HG03159 (cell line): ENCODE measurements around the gene MRPL20.
"Not testable (repeated sequence)": the region's sequence is repeated elsewhere in the genome, so short reads cannot be mapped to it uniquely, and the experiment has no call there.

Experiments used
- ATAC-seq: cut with Tn5 transposase; IDR thresholded peaks from one replicate; pipeline ENCODE4 v1.9.1; 2021; ENCODE audit warnings: mild to moderate bottlenecking, moderate library complexity; ENCODE audit not compliant: unreplicated experiment

MRPL20 gene

DNA sequence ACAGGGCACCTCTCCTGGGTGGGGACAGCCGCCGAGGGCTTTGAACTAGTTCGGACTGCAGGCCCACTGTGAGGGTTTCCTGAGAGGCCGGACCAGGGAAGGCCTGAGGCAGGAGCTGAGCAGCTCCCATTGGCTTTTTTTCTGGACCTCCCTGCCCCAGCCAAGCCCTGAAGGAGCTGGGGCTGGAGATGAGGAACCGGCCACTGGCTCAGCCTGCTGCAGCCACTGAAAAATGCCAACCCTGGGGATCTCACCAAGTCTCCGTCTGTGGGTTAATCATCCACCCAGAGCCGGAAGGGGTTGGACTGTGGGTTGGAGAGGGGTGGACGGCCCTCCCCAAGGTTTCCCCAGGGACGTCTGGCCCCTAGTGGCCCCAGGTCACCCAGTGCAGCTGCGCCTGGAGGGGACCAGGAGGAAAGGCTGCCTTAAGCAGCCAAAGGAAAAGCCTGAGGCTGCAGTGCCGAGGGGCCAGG is 30.8 kb upstream of the MRPL20 start:
- no peak for ATAC-seq

DNA sequence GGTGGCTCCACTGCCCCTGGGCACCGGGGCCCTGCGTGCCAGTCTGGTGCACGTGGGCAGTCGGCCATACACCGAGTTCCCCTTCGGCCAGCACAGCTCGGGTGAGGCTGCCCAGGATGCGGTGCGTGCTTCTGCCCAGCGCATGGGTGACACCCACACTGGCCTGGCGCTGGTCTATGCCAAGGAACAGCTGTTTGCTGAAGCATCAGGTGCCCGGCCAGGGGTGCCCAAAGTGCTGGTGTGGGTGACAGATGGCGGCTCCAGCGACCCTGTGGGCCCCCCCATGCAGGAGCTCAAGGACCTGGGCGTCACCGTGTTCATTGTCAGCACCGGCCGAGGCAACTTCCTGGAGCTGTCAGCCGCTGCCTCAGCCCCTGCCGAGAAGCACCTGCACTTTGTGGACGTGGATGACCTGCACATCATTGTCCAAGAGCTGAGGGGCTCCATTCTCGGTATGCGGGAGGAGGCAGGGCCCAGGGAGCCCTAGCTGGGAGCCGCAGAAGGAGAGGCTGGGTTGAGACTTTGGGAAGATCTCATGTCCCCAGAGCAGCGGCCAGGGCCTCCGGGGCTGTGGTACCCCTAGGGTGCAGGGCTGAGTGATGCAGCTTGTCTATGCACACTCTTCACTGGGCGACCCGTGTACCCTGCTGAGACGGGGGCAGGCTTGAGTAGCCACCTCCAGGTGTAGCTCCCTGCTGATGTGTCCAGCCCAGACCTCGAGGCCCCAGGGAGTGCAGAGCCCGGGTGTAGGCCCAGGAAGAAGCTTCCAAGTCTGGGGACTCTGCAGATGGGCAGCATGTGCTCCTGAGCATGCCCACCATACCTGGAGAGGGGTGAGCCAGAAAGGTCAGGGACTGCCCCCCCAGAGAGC is 30.2 kb upstream of the MRPL20 start:
- ATAC-seq: no peak

DNA sequence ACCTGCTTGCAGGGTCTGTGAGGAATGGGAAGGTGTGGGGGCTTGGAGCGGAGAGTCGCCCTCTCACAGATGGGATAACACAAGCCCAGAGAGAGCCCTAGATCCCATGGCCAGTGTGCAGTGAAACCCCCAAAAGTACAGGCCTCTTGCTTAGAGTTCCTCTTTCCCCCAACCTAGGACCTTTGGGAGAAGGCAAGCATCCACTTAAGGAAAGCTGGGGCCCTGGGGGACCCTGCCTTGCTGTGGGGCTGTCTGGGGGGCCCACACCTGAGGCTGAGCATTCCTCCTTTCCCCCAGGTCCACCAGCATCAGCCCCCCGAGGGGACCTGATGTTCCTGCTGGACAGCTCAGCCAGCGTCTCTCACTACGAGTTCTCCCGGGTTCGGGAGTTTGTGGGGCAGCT is 29.5 kb upstream of the MRPL20 start:
- ATAC-seq: no peak

DNA sequence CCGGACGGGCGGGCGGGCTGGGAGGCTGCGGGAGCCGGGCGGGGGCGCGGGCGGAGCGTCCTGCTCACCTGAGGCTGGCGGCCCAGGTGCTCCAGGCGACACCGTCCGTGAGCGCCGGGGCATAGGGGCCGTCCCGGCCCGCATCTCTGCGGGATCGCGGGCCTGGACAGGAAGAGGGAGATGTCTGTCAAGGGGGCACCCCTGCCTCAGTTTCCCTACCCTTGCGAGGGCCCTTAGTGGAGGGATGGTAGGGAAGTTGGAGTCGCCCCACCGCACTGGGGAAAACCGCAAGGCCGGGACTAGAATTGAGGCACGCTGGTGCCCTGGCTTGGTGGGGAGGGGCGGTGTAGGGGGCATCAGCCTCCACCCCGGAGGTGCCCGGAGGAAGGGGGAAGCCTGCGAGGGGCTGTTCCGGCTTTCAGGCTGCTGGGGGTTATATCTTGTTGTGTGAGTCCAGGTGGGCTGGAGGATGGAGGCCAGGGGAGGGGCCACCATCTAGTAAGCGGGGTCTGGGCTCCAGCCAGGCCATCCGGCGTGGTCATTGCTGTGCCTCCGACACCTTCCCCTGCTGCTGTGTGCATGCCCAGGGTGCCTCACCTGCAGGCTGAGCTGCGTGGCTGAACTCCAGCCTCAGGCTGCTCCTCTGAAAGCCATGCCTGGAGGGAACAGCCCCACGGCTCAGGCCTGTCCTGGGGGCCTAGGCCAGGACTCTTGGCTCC is 29.0 kb upstream of the MRPL20 start:
- ATAC-seq: no peak

DNA sequence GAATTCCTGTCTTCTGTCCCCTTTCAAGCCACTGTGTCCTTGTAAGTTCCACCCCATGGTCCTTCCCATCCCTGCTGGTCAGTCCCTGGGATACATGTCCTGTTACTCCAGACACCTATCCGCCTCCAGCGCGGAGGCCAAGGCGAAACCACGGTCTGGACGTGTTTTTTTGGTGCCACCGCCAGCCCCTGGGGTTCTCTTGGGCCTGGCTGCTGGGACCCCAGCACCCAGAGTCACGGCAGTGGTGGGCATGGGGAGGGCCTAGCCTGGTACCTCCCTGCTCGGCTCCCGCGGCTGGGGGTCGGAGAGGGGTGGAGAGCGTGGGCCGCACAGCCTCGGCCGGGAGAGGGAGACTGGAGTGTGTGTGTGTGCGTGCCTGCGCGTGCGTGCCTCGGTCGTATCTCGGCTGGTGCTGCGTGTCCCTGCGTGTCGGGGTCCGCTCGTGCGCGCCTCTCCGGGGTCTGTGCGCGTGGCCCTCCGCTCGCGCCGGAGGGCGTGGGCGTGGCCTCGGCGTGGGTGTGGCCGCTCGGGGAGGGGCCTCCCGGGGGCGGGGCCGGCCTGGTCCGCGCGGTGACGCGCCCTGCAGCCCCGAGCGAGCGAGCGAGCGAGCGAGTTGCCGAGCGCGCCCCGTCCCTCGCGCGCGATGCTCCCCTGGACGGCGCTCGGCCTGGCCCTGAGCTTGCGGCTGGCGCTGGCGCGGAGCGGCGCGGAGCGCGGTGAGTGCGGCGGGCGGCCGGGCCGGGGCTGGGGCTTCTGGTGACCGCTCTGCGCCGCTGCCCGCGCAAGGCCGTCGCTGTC is 28.2 kb upstream of the MRPL20 start, which contains the start of gene VWA1:
TSS of gene VWA1 (plus strand) at position 585 of the 798 bp plus-strand sequence. CDS start at position 644, 59 bp downstream.
- peak; percentile 42 for ATAC-seq

DNA sequence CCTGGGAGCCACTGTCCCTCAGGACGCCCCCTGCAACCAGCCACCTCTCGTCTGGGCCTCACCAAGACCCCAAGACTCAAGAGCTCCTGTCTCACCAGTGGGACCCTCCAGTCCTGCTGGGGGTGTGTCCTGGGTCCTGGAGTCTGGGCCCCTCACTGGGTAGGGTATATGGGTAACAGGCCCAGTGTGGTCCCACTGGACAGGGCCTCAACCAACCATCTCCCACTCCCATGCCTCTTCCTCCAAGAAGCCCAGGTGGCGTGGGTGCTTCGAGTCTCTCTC is 27.7 kb upstream of the MRPL20 start:
- no peak for ATAC-seq

DNA sequence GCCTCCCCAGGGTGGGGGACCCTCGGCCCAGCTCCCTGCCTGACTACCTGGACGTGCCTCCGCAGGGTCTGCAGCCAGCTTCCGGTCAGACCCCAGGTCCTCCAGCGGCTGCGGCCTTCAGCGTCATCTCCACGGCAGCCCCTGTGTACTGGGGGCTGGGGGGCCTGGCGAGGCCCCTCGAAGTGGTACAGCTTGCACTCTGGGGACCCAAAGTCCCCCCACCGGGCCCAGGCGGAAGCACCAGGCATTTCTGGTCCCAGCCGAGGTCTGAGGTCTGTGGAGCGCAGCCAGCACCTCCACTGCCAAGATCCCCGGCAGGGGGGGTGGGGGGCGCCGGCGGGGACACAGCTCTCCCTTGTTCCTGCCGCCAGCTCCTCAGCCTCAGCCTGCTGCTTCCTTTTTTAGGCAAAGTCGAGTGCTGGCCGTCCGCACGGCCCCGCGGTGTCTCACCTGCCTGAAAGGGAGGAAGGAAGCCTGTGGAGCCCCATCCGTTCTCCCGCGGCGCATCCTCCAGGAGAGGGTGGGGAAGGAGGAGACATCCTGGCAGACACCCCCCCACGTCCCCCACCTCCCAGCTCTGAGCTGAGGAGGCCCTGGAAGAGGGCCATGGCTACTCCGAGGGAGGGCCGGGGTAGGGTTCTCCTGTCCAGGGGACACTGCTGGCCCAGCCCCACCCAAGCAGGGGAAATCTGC is 27.2 kb upstream of the MRPL20 start:
- ATAC-seq: no peak

DNA sequence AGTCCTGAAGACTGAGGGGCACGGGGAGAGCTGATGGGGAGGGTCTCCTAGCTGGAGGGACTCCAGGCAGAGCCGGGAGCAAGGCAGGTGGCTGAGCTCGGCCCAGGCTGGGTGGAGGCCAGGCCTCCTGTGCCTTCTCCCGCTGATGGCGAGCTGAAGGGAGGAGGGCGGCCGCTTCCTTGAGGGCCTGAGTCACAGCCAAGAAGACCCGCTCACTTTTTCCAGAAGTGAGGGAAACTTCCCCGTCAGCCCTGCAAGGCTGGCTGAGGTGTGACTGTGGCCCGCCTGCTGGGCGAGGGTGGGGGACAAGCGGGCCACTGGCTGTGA is 26.7 kb upstream of the MRPL20 start:
- no peak for ATAC-seq

DNA sequence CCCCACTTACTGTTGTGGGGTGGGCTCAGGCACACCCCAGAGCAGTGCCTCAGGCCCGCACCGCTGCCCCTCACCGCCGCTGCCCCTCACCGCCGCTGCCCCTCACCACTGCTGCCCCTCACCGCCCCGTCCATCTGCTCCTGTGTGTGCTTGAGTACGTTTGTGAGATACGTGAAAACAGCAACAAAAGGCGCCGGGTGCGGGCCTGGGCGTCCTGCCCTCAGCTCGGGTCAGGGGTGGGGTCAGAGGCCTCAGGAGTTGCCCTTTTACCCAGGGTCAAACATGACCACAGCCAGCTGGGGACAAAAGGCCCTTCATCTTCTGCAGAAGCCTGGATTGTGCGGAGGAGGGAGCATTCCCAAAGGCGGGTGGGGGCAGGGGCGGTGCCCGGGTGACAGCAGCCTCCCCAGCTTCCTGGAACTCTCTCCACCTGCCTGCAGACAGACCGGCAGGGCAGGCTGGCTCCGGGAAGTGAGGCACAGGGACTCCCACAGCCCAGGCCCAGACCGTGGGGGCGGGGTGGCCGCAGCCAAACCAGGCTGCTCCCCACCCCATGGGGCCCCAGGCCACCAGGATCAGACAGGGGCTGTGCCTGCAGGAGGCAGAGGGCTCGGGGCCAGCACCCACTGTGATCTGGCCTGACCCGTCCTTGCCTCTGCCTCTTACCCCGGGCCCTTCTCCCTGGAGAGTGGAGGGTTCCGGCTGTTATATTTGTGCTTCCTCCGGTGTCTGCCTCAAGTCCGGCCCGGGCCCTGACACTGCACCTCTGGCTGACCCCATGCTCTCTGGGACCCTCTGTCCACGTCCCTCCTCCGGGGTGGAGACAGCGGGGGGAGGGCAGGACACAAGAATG is 26.1 kb upstream of the MRPL20 start:
- no peak for ATAC-seq

DNA sequence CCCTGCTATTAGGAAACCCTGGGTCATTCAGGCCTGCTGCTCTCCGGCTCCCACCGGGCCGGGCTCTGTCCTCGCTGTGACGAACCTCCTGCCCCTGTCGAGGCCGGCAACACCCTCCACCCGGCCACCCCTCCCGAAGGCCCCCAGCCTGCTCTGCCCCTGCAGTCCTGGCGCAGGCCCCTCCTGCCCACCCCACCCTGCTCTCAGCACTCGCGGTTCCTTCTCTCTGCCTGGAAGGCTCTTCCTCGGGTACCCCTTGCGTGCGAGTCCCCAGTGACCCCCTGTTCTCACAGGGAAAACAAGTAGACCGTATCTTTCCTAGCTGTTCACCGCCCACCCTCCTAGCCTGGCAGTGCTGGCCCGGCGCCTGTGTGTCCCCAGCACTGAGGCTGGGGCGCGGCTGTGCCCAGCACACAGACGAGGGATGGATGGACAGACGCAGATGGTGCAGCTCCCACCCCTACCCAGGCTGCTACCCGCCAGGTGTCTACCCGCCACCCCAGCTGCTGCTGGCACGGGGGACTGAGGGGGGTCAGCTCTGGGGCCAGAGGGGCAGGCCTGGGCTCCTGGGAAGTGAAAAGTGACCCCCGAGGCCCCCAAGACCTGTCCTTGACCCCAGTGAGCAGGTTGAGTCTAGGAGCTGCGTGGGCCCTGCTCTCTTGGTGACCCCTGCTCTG is 25.3 kb upstream of the MRPL20 start:
- no peak for ATAC-seq

DNA sequence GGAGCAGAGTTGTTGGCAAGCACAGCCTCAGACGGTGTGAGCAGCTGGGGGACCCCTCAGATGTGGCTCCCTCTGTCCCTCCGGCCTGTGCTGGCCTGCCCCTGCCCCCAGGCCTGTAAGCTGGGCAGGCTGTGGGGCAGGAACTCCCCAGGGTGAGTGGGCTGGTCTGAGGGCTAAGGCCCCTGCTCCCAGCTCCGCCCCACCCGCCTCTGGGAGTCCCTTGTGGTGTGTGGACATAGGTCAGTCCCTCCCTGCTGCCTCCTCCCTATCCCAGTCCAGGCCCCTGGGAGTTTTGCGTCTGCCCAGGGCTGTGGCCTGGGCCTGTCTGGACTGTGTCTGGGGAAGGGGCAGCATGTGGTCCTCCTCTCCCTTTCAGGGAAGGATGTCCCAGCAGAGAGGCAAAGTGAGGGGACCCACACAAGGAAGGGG is 24.8 kb upstream of the MRPL20 start:
- ATAC-seq: no peak

DNA sequence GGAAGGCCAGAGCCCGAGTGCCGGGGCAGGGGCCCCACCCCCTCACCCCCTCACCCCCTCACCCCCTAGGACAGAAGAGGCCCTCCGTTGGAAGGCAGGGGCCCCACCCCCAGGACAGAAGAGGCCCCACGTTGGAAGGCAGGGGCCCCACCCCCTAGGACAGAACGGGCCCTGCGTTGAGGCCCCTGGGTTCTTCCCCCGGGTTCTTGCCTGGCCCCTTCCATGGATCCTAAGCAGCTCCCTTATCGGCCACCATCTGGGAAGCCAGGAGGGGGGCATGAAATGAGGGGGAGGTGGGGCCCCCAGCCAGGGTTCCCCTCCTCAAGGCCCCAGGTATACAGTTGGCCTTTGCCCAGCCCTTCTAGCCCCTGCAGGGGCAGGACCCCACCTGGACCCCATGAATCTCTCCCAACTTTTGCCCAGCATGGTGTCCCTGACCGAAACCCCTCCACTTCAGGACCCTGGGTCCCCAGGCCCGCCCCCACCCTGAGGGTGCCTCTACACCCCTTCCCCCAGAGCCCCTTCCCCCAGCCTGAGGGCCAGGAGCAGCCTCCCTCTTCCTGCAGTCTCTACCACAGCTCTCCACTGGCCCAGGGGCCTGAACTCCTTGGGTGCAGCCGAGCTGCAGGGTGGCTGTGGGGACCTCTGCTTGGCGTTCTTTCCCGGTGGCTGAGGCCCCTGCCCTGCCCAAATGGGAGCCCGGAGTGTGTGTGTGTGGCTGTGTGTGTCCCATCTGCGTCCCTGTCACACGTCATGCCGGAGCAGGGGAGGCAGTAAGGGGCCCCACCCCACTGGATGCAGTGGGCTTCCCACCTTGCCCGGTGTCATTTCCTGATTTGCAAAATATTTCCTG is 24.1 kb upstream of the MRPL20 start:
- no peak for ATAC-seq

DNA sequence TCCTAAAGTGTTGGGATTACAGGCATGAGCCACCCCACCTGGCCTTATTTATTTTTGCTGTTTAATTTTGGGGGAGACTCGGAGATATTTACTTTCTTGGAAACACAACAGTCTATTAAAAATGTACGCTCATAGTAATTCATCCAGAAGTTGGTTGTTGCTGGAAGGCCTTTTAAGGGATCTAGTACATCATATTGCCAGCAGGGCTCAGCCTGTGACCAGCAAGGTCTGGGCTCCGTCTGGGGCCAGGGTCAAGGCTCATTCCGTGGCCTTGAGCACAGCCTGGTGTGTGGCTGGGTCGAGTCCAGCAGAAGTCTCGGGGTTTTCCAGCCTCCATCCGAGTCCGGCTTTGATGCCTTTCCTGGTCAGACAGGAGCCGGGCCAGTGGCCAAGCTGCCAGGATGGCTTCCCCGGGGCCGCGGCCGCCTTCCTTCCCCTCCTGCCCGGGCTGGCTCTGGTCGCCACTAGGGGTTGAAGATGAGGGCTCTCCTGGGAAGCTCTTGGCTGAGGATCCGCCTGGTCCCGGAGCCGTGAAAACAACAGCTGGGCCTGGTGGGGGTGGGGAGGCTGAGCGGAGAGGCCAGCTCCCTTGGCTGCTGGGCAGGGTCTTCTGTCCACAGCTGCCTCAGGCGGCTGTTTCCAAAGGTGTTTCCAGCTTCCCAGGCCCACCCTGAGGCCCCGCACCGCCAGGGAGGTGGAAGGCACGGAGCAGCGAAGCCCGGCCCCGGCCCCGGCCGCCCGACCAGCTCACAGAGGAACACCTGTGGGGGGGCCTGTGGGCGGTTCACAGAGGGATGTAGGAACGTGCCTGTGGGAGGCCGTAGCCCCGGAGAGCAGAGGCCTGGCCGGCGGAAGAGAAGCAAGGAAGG is 23.3 kb upstream of the MRPL20 start:
- no peak for ATAC-seq

DNA sequence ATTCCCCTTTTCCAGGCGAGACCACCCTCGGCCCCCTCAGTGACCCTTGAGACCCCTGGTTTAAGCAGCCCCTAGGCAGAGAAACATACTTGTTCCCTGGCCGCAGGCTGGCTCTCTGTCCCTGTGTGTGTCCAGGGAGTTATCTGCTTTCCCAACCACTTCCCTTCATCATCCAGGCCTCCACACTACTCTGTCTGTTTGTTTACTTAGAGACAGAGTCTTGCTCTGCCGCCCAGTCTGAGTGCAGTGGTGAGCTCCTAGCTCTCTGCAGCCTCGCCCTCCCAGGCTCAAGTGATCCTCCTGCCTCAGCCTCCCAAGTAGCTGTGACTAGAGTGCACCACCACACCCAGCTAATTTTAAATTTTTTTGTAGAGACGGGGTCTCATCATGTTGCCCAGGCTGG is 22.6 kb upstream of the MRPL20 start:
- ATAC-seq: no peak

DNA sequence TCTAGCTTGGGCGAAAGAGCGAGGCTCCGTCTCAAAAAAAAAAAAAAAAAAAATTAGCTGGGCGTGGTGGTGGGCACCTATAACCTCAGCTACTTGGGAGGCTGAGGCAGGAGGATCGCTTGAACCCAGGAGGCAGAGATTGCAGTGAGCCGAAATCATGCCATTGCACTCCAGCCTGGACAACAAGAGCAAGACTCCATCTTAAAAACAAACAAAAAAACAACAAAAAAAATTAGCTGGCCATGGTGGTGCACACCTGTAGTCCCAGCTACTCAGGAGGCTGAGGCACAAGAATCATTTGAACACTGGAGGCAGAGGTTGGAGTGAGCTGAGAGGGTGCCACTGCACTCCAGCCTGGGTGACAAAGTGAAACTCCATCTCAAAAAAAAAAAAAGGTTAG is 21.9 kb upstream of the MRPL20 start:
- not testable (repeated sequence) for ATAC-seq

DNA sequence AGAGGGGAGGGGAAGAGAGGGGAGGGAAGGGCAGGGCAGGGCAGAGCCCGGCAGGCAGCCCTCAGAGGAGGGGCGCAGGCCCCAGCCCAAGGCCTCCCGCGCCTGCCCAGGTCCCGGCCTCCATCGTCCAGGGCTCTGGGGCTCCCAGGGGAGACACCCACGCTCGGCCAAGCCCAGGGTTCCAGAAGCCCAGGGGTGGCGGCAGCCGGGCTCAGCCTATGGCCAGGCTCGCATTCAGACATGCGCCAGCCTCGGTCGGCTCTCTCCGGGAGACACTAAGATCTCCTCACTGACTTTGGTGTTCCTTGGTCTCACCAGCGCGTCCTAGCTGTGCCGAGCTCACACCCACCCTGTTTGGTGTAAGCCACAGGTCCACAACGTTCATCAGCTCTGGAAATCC is 21.1 kb upstream of the MRPL20 start:
- ATAC-seq: no peak

DNA sequence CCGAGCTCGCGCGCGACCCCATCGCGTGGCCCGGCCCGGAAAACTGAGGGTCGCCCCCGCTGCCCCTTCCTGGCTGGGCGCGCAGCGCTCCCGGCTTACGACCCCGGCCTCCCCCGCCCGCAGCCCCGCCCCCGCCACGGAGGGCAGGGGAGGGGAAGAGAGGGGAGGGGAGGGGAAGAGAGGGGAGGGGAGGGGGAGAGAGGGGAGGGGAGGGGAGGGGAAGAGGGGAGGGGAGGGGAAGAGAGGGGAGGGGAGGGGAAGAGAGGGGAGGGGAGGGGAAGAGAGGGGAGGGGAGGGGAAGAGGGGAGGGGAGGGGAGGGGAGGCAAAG is 20.7 kb upstream of the MRPL20 start:
- ATAC-seq: no peak
